GM10266 (cell line): ENCODE data around the gene VAX1.
"Not testable (repeated sequence)": the region's sequence is repeated elsewhere in the genome, so short reads cannot be mapped to it uniquely, and the experiment has no call there.

Experiments used
- DNase-seq: peaks from one replicate; pipeline ENCODE4 v3.0.0; 2012; ENCODE audit errors: extremely low spot score
- CTCF ChIP-seq: IDR thresholded peaks from 2 replicates; pipeline ENCODE4 v1.5.1; 2012; ENCODE audit warnings: mild to moderate bottlenecking, low read depth; ENCODE audit not compliant: control insufficient read depth, insufficient read depth; ENCODE audit errors: missing control alignments

Gene VAX1

DNA sequence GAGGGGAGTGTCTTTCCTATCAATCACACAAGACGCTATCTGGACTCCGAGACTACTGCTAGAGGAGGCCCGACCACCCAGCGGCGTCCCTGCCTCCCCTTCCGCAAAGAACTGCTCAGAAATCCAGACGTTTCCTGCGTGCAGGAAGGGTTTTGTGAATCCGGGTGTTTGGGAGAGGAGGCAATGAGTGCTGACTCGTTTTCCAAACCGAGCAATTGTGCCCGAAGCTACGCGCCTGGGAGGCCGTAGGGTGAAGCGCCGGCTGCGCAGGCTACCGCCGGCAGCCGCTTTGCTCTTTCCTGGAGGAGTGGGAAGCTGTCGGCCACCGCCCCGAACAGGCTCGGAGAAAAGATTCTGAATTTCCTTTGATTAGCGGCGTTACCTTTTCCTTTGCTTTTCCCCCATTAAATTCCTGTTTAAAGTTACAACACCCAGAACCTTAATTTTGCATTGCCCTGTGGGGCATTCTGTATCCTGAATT is 5.3 kb downstream of the VAX1 start:
- no peak for DNase-seq
- TF ChIP-seq CTCF = no peak

GRCh38 chr10:117131376-117132327 is 6.4 kb downstream of the VAX1 start:
- DNase-seq = no peak
- no peak for TF ChIP-seq CTCF

- no peak for TF ChIP-seq CTCF
- DNase-seq = no peak
Observed at GRCh38 chr10:117130862-117131375, 7.2 kb downstream of the VAX1 start.

- no peak for DNase-seq
- no peak for TF ChIP-seq CTCF
Observed at GRCh38 chr10:117130346-117130745, 7.7 kb downstream of the VAX1 start.

DNA sequence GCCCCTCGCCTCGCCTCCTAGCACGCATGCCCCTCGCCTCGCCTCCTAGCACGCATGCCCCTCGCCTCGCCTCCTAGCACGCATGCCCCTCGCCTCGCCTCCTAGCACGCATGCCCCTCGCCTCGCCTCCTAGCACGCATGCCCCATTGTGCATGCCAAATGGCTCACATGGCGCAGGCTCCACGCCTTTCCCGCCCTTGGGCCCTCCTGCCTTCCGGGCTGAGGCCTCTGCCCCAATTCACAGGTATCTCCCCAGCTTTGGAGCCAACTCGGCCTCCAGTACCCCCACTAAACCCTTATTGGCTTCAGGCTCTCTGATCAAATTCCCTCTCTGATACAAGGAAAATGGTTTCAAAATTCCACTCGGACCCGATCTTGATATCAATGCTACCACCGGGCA is 11.4 kb downstream of the VAX1 start:
- DNase-seq = not testable (repeated sequence)

GRCh38 chr10:117126034-117126433 is 12.0 kb downstream of the VAX1 start:
- TF ChIP-seq CTCF = no peak
- no peak for DNase-seq

- TF ChIP-seq CTCF = no peak
- no peak for DNase-seq
Observed at GRCh38 chr10:117112220-117112619, 25.9 kb downstream of the VAX1 start.

GRCh38 chr10:117107238-117107637 is 30.8 kb downstream of the VAX1 start:
- DNase-seq = no peak
- TF ChIP-seq CTCF = no peak
